Common myeloid progenitor, CD34-positive (primary cell): Measurements from ENCODE around the gene ARPP19.
"Not testable (repeated sequence)": the region's sequence is repeated elsewhere in the genome, so short reads cannot be mapped to it uniquely, and the experiment has no call there.

Source experiments
- CTCF ChIA-PET: fragments of 350-600 bp; sonication (Branson Sonifier 250); formaldehyde crosslinking; loops from one replicate; lab custom pipeline; 2021; ENCODE audit warnings: antibody characterized with exemption; lab: Charles Lee
- POLR2A ChIA-PET: fragments of 350-600 bp; sonication (Branson Sonifier 250); formaldehyde crosslinking; loops from one replicate; lab custom pipeline; 2021; ENCODE audit warnings: antibody characterized with exemption; lab: Charles Lee
- DNase-seq, 3 donors: peaks; one replicate each; pipeline versions ENCODE4 v3.0.0 to v3.0.0-alpha.2; 2013
- H3K27ac ChIP-seq, 2 experiments: 1 replicate in 1 of 2; 2 replicates in 1 of 2; pipeline ENCODE4 v1.7.0; 2013; ENCODE audit warnings: inconsistent platforms in 2 of 2, low read length in 2 of 2, mild to moderate bottlenecking in 2 of 2, low read depth in 1 of 2, moderate library complexity in 1 of 2; ENCODE audit not compliant: severe bottlenecking in 2 of 2, insufficient read depth in 1 of 2, poor library complexity in 1 of 2
- H3K27me3 ChIP-seq, 5 experiments: replicated peaks in 2 of 5; 1 replicate in 3 of 5; 2 replicates in 2 of 5; pipeline versions ENCODE4 v1.6.1 to v1.7.0; 2013; ENCODE audit warnings: low read length in 4 of 5, mild to moderate bottlenecking in 2 of 5, moderate library complexity in 2 of 5, inconsistent platforms in 1 of 5; ENCODE audit not compliant: insufficient read depth in 5 of 5, control insufficient read depth in 4 of 5
- H3K36me3 ChIP-seq, 4 experiments: 1 replicate in 2 of 4; 2 replicates in 2 of 4; pipeline versions ENCODE4 v1.6.1 to v1.7.0; 2013; ENCODE audit warnings: low read length in 3 of 4, control low read depth in 1 of 4, mild to moderate bottlenecking in 1 of 4; ENCODE audit not compliant: control insufficient read depth in 4 of 4, insufficient read depth in 4 of 4
- H3K4me1 ChIP-seq, 4 experiments: 1 replicate in 3 of 4; 2 replicates in 1 of 4; pipeline versions ENCODE4 v1.6.1 to v1.7.1; 2013; ENCODE audit warnings: low read length in 3 of 4, mild to moderate bottlenecking in 3 of 4, control low read depth in 1 of 4, inconsistent platforms in 1 of 4, moderate library complexity in 1 of 4; ENCODE audit not compliant: control insufficient read depth in 4 of 4, insufficient read depth in 4 of 4; ENCODE audit errors: control extremely low read depth in 1 of 4
- H3K4me3 ChIP-seq, 7 experiments: 1 replicate in 4 of 7; 2 replicates in 3 of 7; pipeline versions ENCODE4 v1.5.1 to v1.7.0; 2013; ENCODE audit warnings: mild to moderate bottlenecking in 7 of 7, low read length in 6 of 7, moderate library complexity in 6 of 7, inconsistent platforms in 2 of 7, low read depth in 2 of 7, control low read depth in 1 of 7; ENCODE audit not compliant: insufficient read depth in 4 of 7, control insufficient read depth in 1 of 7; ENCODE audit errors: extremely low read depth in 1 of 7
- H3K9me3 ChIP-seq, 5 experiments: 1 replicate in 4 of 5; 2 replicates in 1 of 5; pipeline versions ENCODE4 v1.6.1 to v1.7.1; 2013; ENCODE audit warnings: low read length in 4 of 5, mild to moderate bottlenecking in 2 of 5, inconsistent platforms in 1 of 5, low read depth in 1 of 5, moderate library complexity in 1 of 5; ENCODE audit not compliant: control insufficient read depth in 4 of 5, insufficient read depth in 2 of 5; ENCODE audit errors: control extremely low read depth in 1 of 5
- WGBS: methylation state at CpG from one replicate; pipeline ENCODE4 v1.1.5; 2013; ENCODE audit not compliant: insufficient coverage; 5-methylcytosine and 5-hydroxymethylcytosine counted together

The ARPP19 gene

GRCh38 chr15:52565417-52566358, 3.1 kb downstream of the ARPP19 start:
- WGBS: 94% methylated on average over 10 of the region's 13 CpGs

GRCh38 chr15:52563501-52564060, 5.2 kb downstream of the ARPP19 start:
- Histone ChIP-seq H3K9me3 (peaks cover 0 to 4% (median 1%) of the 10 kb centered on the region in 5 experiments), H3K27ac (no peak overlapping the region), H3K4me1 (peaks cover 17 to 36% (median 24%) of the 10 kb centered on the region in 4 experiments), H3K27me3 (no peaks in the 10 kb centered on the region), H3K36me3 (peaks cover 4 to 29% (median 10%) of the 10 kb centered on the region in 4 experiments), H3K4me3 (no peak overlapping the region)
- ChIA-PET CTCF (interaction anchor here (1.0 to 2.1 kb wide), 3 partner anchors 9 to 38 kb away, joined by 3 to 9 read pairs (median 3); partner anchors contain the start of gene MYO5A), POLR2A (interaction anchor here (0.6 kb wide), 1 partner anchor 98 kb away, joined by 5 read pairs; no protein-coding TSS in a partner anchor)
- DNase-seq: no peak
- WGBS: 83% methylated on average over 2 of the region's 4 CpGs

More at GRCh38 chr15:52565417-52566358, 3.1 kb downstream of the ARPP19 start:
- DNase-seq: peak; percentile 42 to 83 (median 79)
- H3K27ac ChIP-seq, H3K27me3 ChIP-seq, H3K4me3 ChIP-seq, H3K36me3 ChIP-seq, H3K9me3 ChIP-seq: not testable (repeated sequence)
- ChIA-PET CTCF (interaction anchor here (0.9 to 2.1 kb wide), 6 partner anchors 11 to 308 kb away, joined by 3 to 9 read pairs (median 4); partner anchors contain the start of gene MYO5A), POLR2A (interaction anchor here (0.7 kb wide), 1 partner anchor 43 kb away, joined by 4 read pairs; no protein-coding TSS in a partner anchor)
- peaks cover 17 to 39% (median 26%) of the 10 kb centered on the region in 4 experiments for H3K4me1 ChIP-seq

GRCh38 chr15:52559575-52559974, 9.3 kb downstream of the ARPP19 start:
- Histone ChIP-seq H3K9me3 (peaks cover 0 to 4% (median 1%) of the 10 kb centered on the region in 5 experiments), H3K36me3 (peaks cover 4 to 36% (median 15%) of the 10 kb centered on the region in 4 experiments), H3K4me1 (peaks cover 0 to 5% (median 2%) of the 10 kb centered on the region in 4 experiments), H3K27me3 (no peaks in the 10 kb centered on the region), H3K27ac (no peak overlapping the region), H3K4me3 (no peak overlapping the region)
- CTCF ChIA-PET: interaction anchor here (1.3 to 2.3 kb wide), 2 partner anchors 10 to 13 kb away, joined by 5 to 8 read pairs; no protein-coding TSS in a partner anchor
- DNase-seq: no peak
- 80% methylated on average over 2 of the region's 2 CpGs for WGBS
- POLR2A ChIA-PET: no interaction called here

GRCh38 chr15:52559022-52559421, 9.8 kb downstream of the ARPP19 start:
- peaks cover 4 to 34% (median 16%) of the 10 kb centered on the region in 4 experiments for H3K36me3 ChIP-seq
- peaks cover 0 to 4% (median 1%) of the 10 kb centered on the region in 5 experiments for H3K9me3 ChIP-seq
- no peaks in the 10 kb centered on the region for H3K27me3 ChIP-seq
- H3K4me3 ChIP-seq: no peak overlapping the region
- ChIA-PET POLR2A (interaction anchor here (0.6 kb wide), 1 partner anchor 94 kb away, joined by 3 read pairs; no protein-coding TSS in a partner anchor), CTCF (interaction anchor here (0.6 to 2.3 kb wide), 3 partner anchors 9 to 345 kb away, joined by 3 to 8 read pairs (median 5); no protein-coding TSS in a partner anchor)
- no peak overlapping the region for H3K27ac ChIP-seq
- H3K4me1 ChIP-seq: peaks cover 0 to 4% (median 1%) of the 10 kb centered on the region in 4 experiments
- 100% methylated on average over 4 of the region's 6 CpGs for WGBS
- peak in 1 of 3 donors; percentile 44 for DNase-seq

- Histone ChIP-seq H3K9me3 (peaks cover 0 to 4% (median 1%) of the 10 kb centered on the region in 5 experiments), H3K27me3 (no peaks in the 10 kb centered on the region), H3K36me3 (peaks cover 9 to 41% (median 19%) of the 10 kb centered on the region in 4 experiments), H3K4me3 (no peak overlapping the region), H3K27ac (no peak overlapping the region), H3K4me1 (peaks cover 0 to 11% (median 4%) of the 10 kb centered on the region in 4 experiments)
- ChIA-PET CTCF (interaction anchor here (1.3 to 2.3 kb wide), 2 partner anchors 8 to 12 kb away, joined by 5 to 8 read pairs; no protein-coding TSS in a partner anchor), POLR2A (interaction anchor here (0.6 kb wide), 1 partner anchor 95 kb away, joined by 3 read pairs; no protein-coding TSS in a partner anchor)
- 92% methylated on average over 3 of the region's 5 CpGs for WGBS
- peak in 2 of 3 donors; percentile 43 to 48 for DNase-seq
Measured at GRCh38 chr15:52558196-52558595, 10.6 kb downstream of the ARPP19 start.

GRCh38 chr15:52557274-52557641, 11.6 kb downstream of the ARPP19 start:
- no peaks in the 10 kb centered on the region for H3K27me3 ChIP-seq
- no peak overlapping the region for H3K4me3 ChIP-seq
- ChIA-PET CTCF (no interaction called here), POLR2A (no interaction called here)
- H3K9me3 ChIP-seq: peaks cover 0 to 4% (median 1%) of the 10 kb centered on the region in 5 experiments
- no peak for DNase-seq
- no peak overlapping the region for H3K27ac ChIP-seq
- peaks cover 9 to 42% (median 21%) of the 10 kb centered on the region in 4 experiments for H3K36me3 ChIP-seq
- H3K4me1 ChIP-seq: peaks cover 0 to 20% (median 8%) of the 10 kb centered on the region in 4 experiments
